Tibial nerve (tissue), 4 donors: ENCODE results near the gene TMEFF2.

Source experiments
- CTCF ChIP-seq, 5 experiments: fragments of 200-600 bp in 3 of 5; fragments of 450-650 bp in 2 of 5; sonication (generic) in 3 of 5; IDR thresholded peaks; one replicate each; pipeline ENCODE4 v1.5.1; 2016 to 2019; ENCODE audit warnings: antibody characterized with exemption in 5 of 5, mild to moderate bottlenecking in 3 of 5, moderate library complexity in 2 of 5
- EP300 ChIP-seq, 2 donors: sonication (generic); formaldehyde crosslinking; IDR thresholded peaks; one replicate each; pipeline ENCODE4 v1.6.1; 2017; ENCODE audit warnings: antibody characterized with exemption in 2 of 2, mild to moderate bottlenecking in 1 of 2
- POLR2A ChIP-seq, 2 donors: fragments of 450-650 bp; IDR thresholded peaks; one replicate each; pipeline ENCODE4 v1.6.1; 2017; ENCODE audit warnings: antibody characterized with exemption in 2 of 2, mild to moderate bottlenecking in 2 of 2, moderate library complexity in 2 of 2

GRCh38 chr2:192218377-192218776 lies 23.6 kb upstream of the TMEFF2 start:
- TF ChIP-seq POLR2A (IDR thresholded peaks at IDR 0.05) (no peak), CTCF (IDR thresholded peaks at IDR 0.05) (no peak), EP300 (IDR thresholded peaks at IDR 0.05) (no peak)
